ENCODE measurements around the gene CRISP3. TPM values are rescaled to one million over a fixed set of nuclear protein-coding genes. Genes with fewer than 3 reads are reported as not detected.

The CRISP3 gene
- total RNA-seq, 1 donor from 2014 or later, result not detected

- H3K4me1 Mint-ChIP-seq (ENCODE audit: low read depth), result no peaks in the 10 kb centered on the region
- DNase-seq (ENCODE audit: low spot score), result no peak
- no peak overlapping the region for H3K4me3 Mint-ChIP-seq (ENCODE audit: unreplicated experiment)
- H3K27ac Mint-ChIP-seq (ENCODE audit: unreplicated experiment), result no peak overlapping the region
- H3K27me3 Mint-ChIP-seq (ENCODE audit: low read depth), result no peaks in the 10 kb centered on the region
- no peaks in the 10 kb centered on the region for H3K36me3 Mint-ChIP-seq (ENCODE audit: low read depth)
- H3K9me3 Mint-ChIP-seq (ENCODE audit: low read depth), result no peaks in the 10 kb centered on the region
- no peak for TF ChIP-seq CTCF (IDR thresholded peaks at IDR 0.05)
These were observed 20.5 kb upstream of the CRISP3 start for GRCh38 chr6:49764571-49765236.

- Mint-ChIP-seq H3K4me3 (ENCODE audit: unreplicated experiment) (no peak overlapping the region), H3K36me3 (ENCODE audit: low read depth) (no peaks in the 10 kb centered on the region), H3K4me1 (ENCODE audit: low read depth) (no peaks in the 10 kb centered on the region), H3K27me3 (ENCODE audit: low read depth) (peaks cover 14% of the 10 kb centered on the region), H3K9me3 (ENCODE audit: low read depth) (no peaks in the 10 kb centered on the region), H3K27ac (ENCODE audit: unreplicated experiment) (no peak overlapping the region)
- no peak for TF ChIP-seq CTCF (IDR thresholded peaks at IDR 0.05)
- no peak for DNase-seq (ENCODE audit: low spot score)
These were observed 759 bp downstream of the CRISP3 start for GRCh38 chr6:49743429-49743828.

GRCh38 chr6:49739423-49739822, 4.8 kb downstream of the CRISP3 start:
- no peak for TF ChIP-seq CTCF (IDR thresholded peaks at IDR 0.05)
- Mint-ChIP-seq H3K4me3 (ENCODE audit: unreplicated experiment) (no peak overlapping the region), H3K9me3 (ENCODE audit: low read depth) (no peaks in the 10 kb centered on the region), H3K27ac (ENCODE audit: unreplicated experiment) (no peak overlapping the region), H3K4me1 (ENCODE audit: low read depth) (no peaks in the 10 kb centered on the region), H3K36me3 (ENCODE audit: low read depth) (no peaks in the 10 kb centered on the region), H3K27me3 (ENCODE audit: low read depth) (peaks cover 19% of the 10 kb centered on the region)
- no peak for DNase-seq (ENCODE audit: low spot score)

GRCh38 chr6:49736017-49736508, 8.1 kb downstream of the CRISP3 start:
- no peak overlapping the region for H3K27ac Mint-ChIP-seq (ENCODE audit: unreplicated experiment)

GRCh38 chr6:49733680-49734079, 10.5 kb downstream of the CRISP3 start:
- no peak for DNase-seq (ENCODE audit: low spot score)
- TF ChIP-seq CTCF (IDR thresholded peaks at IDR 0.05), result no peak
- H3K4me3 Mint-ChIP-seq (ENCODE audit: unreplicated experiment), result no peak overlapping the region
- no peaks in the 10 kb centered on the region for H3K9me3 Mint-ChIP-seq (ENCODE audit: low read depth)
- H3K27me3 Mint-ChIP-seq (ENCODE audit: low read depth), result peaks cover 14% of the 10 kb centered on the region
- no peaks in the 10 kb centered on the region for H3K36me3 Mint-ChIP-seq (ENCODE audit: low read depth)
- H3K4me1 Mint-ChIP-seq (ENCODE audit: low read depth), result no peaks in the 10 kb centered on the region
- no peak overlapping the region for H3K27ac Mint-ChIP-seq (ENCODE audit: unreplicated experiment)

More at GRCh38 chr6:49736017-49736508, 8.1 kb downstream of the CRISP3 start:
- no peak for TF ChIP-seq CTCF (IDR thresholded peaks at IDR 0.05)
- peaks cover 22% of the 10 kb centered on the region for H3K27me3 Mint-ChIP-seq (ENCODE audit: low read depth)
- H3K36me3 Mint-ChIP-seq (ENCODE audit: low read depth), result no peaks in the 10 kb centered on the region
- H3K4me3 Mint-ChIP-seq (ENCODE audit: unreplicated experiment), result no peak overlapping the region
- no peak for DNase-seq (ENCODE audit: low spot score)
- H3K9me3 Mint-ChIP-seq (ENCODE audit: low read depth), result no peaks in the 10 kb centered on the region
- no peaks in the 10 kb centered on the region for H3K4me1 Mint-ChIP-seq (ENCODE audit: low read depth)
